Mammary epithelial cell (primary cell): ENCODE results near the gene ZNG1A.
"Not testable (repeated sequence)": the region's sequence is repeated elsewhere in the genome, so short reads cannot be mapped to it uniquely, and the experiment has no call there.

Experiments
- EZH2 ChIP-seq: IDR thresholded peaks from 2 replicates; pipeline ENCODE4 v1.6.1; 2012; ENCODE audit warnings: low read length, inconsistent platforms, borderline replicate concordance
- TF ChIP-seq, protein P1 (sequence below), 2 donors: IDR thresholded peaks in 1 of 2; conservative IDR thresholded peaks in 1 of 2; 2 replicates each; pipeline ENCODE4 v1.5.1; 2011 to 2012; ENCODE audit warnings: inconsistent platforms in 2 of 2, low read length in 2 of 2, mild to moderate bottlenecking in 2 of 2, control low read depth in 1 of 2, low read depth in 1 of 2; ENCODE audit not compliant: insufficient read depth in 1 of 2; ENCODE audit errors: extremely low read depth in 1 of 2

DNA sequence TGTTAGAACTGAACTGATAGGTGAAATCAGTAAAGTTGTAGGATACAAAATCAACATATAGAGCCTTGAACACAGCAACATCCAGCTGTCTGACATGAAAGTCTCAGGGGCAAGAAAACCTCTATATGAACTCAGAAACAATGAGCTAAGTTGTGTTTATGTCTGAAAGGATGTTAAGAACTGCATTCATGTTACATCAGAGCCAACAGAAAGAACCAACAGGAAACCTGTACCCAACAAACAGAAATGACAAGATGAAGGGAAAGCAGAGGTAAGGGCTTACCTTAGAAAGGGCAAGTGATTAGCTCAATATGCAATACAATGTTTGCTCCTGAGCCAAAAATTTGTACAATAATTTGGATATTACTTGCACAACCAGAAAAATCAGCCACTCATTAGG, 92.2 kb downstream of the ZNG1A start:
- TF ChIP-seq EZH2: not testable (repeated sequence)
- TF ChIP-seq, protein P1, sequence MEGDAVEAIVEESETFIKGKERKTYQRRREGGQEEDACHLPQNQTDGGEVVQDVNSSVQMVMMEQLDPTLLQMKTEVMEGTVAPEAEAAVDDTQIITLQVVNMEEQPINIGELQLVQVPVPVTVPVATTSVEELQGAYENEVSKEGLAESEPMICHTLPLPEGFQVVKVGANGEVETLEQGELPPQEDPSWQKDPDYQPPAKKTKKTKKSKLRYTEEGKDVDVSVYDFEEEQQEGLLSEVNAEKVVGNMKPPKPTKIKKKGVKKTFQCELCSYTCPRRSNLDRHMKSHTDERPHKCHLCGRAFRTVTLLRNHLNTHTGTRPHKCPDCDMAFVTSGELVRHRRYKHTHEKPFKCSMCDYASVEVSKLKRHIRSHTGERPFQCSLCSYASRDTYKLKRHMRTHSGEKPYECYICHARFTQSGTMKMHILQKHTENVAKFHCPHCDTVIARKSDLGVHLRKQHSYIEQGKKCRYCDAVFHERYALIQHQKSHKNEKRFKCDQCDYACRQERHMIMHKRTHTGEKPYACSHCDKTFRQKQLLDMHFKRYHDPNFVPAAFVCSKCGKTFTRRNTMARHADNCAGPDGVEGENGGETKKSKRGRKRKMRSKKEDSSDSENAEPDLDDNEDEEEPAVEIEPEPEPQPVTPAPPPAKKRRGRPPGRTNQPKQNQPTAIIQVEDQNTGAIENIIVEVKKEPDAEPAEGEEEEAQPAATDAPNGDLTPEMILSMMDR (conservative IDR thresholded peaks at IDR 0.05 in 1 of 2, IDR thresholded peaks at IDR 0.05 in 1 of 2; ENCODE audit: extremely low read depth in 1 of 2, insufficient read depth in 1 of 2, low read depth in 1 of 2, low read length in 2 of 2): not testable (repeated sequence)
